Stimulated activated CD4-positive, alpha-beta T cell treated with anti-CD3 and anti-CD28 coated beads, Interleukin-1b, Interleukin-23, amount 100 ng/mL, for 4 hours (primary cell): ENCODE measurements around the gene LDLRAD3.
"Not testable (repeated sequence)": the region's sequence is repeated elsewhere in the genome, so short reads cannot be mapped to it uniquely, and the experiment has no call there.

Experiments
- DNase-seq, 2 donors: peaks; one replicate each; pipeline ENCODE4 v3.0.0-alpha.2; 2020; ENCODE audit warnings: low read depth in 2 of 2

LDLRAD3 gene

DNA sequence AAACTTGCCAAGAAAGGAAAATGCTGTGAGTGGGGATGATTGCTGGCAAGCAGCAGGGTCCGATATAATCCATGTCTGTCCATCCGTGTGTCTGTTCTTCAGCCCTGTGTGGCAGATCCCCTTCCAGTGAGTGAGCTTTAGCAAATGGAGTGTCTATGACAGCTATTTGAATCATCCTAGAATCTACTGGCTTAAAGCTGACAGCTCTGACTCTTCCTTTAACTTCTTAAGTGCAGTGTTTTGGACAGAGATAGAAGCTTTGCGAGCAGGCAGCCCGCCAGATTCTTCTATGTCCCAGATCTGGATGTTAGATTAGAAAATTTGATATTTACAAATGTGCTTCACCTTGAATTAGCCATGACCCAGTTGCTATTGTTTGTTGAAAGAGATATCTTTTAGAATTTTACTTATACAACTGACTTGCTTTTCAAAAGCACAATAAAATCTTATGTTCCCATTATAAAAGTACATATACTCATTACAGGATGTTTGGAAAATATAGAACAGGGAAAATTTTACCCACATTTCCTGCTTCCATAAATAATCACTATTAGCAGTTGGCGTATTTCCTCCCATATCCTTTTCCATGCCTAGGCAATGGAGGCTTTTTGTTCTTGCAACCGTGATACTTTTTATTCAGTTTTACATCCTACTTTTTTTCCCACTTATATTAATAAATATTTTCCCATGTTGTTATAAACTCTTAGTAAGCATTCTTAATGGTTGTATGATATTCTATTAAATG lies 220.8 kb downstream of the LDLRAD3 start:
- DNase-seq = no peak

DNA sequence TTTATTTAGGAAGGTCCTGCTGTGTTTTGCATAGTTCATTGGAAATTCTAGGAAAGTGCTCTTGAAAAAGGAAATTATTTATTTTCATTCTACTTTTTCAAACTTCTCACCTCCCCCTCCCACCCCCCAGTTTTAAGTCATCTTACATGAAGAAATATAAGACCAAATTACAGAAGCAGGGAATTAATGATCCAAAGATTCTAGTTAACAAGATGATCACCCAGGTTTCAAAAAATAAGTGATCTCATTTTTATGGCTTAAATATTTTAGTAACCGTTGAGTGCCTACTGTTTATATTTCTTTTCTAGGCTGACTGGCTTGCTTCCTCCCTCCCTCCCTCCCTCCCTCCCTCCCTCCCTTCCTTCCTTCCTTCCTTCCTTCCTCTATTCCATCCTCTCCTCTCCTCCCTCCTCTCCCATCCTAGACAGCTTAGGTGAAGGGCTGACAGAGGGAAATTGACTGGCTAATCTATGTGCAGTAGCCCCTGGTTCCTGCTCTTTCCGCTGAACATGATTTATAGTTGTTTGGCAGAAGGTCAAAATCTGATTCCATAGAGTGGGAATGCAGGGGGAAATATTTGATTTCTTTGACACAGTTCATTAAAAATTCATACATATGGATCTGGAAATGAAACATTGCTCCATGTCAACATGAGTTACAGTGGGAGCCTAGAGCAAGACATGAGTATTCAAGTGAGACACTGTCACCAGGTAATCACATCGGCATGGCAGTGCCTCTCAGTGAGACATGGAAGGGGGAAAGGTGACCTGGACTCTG lies 221.9 kb downstream of the LDLRAD3 start:
- DNase-seq = no peak

DNA sequence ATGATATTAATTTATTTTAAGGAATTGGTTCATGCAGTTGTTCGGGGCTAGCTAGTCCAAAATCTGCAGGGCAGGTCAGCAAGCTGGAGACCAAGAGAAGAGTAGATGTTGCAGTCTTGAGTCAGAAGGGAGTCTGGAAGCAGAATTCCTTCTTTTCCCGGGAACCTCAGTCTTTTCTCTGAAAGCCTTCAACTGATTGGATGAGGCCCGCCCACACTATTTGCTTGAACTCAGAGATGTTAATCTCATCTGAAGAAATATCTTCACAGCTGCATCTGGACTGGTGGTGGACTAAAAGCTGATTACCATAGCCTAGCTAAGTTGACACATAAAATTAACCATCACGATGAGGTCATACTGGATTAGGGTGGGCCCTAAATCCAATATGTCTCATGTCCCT lies 223.2 kb downstream of the LDLRAD3 start:
- DNase-seq = no peak

DNA sequence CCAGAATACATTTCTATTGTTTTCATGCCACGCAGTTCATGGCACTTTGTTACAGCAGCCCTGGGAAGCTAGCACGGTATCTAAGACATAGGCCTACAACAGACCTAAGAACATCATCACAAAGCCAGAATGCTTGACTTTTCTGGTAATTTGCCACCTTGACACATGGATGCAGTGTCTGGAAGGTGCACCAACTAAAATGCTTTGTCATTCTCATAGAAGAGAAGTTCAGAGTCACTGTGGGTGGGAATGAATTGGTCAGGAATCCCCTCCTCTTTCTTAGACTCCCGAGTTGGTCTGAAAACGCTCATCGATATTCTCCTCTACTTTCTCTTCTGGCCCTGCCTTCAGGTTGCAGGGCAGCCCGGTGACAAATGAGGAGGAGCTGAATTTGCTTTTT lies 223.9 kb downstream of the LDLRAD3 start:
- DNase-seq = no peak

DNA sequence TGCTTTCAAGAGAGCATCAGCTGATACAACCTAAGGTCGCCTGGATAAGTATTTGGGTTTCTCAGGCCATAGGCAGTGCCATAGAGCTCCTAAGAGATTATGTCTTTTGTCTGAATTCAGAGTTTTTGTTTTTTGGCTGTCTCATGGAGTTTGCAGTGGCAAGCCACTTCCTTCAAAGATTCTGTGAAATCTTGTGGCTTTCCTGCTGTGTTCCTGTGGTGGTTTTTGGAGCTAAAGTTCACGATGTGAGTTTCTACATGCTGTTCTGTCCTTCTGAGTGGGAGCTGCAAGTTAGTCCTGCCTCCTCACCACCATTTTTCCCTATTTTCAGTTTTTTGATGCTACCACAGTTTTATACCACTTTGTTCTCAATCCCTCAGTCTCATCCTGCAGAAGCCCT lies 234.0 kb downstream of the LDLRAD3 start:
- DNase-seq = no peak

DNA sequence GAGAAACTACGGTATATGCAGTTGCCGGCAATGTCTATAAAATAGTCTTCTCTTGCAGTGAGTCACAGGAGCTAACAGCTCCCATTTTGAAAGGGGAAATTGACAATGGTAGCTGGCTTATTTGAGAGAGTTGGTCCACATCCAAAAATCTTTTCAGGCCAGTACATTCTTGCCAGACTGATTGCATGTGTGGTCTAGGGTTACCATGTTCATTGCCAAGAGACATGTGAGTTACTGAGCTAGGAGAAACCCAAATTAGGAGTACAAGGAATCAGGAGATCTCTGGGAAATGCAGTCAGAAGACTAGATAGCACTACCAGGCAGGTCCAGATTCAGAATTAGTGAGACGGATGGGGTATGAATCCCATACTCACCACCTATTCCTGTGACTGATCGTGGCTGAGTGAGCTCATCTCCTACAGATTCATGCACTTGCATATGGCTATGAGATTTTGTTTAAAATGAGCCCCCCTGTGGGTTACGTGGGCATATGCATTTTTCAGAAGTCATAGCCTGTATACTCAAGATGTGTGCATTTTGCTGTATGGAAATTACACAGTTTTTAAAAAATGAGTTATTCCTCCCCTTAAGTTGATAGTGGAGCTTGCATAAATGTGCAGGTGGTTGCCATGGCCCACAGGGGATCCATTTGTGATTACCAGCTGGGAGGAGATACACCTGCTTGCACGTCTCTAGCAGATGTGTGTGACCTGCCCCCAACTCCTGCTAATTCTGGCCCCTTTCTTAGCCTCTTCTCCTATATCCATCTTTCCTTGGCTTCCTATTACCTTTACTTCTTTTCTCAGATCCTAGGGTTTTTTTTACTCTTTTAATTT lies 242.7 kb downstream of the LDLRAD3 start:
- no peak for DNase-seq

DNA sequence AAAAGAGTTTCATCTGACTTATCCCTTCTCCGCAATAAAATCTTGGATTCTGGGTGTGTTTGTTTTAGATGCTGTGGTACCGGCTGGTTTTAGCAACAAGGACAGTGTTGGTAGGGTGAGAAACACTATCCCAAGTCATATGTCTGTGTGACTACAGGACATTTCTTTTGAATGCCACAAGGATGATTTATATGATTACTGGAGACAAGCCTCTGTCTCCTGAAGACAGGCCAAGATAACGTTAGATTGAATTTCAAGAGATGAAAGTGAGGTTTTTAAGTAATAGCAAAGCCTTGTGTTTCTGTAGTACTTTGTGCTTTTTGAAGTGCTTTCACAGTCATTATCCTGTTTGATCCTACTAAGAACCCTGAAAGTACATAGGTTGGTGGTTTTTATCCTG lies 243.8 kb downstream of the LDLRAD3 start:
- DNase-seq = no peak

DNA sequence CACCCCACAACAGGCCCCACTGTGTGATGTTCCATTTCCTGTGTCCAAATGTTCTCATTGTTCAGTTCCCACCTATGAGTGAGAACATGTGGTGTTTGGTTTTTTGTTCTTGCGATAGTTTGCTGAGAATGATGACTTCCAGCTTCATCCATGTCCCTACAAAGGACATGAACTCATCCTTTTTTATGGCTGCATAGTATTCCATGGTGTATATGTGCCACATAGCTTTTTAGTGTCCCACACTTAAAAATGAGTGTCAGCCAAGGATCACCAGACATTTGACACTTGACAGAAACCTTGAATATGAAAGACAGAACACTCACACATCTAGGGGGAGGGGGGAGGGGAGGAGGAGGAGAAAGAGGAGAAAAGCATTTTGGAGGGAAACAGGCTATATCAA lies 245.9 kb downstream of the LDLRAD3 start:
- not testable (repeated sequence) for DNase-seq

DNA sequence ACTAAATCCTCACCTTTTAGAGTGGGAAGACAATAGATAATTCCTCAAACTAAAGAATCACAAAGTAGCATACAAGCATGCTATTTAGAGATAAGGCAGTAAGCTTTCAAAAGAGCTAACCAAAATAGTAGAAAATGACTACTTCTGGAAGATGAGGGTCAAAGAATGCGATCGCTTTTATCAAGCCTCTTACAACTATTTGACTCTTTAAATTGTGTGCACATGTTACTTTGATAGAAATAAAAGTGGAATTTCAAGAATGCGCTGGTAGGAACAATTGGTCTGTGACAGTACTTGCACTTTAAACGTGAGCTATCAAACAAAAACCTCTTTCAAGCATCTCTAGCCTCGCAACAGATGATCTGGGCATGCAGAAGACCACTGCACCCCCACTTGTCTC lies 248.1 kb downstream of the LDLRAD3 start:
- DNase-seq = no peak

DNA sequence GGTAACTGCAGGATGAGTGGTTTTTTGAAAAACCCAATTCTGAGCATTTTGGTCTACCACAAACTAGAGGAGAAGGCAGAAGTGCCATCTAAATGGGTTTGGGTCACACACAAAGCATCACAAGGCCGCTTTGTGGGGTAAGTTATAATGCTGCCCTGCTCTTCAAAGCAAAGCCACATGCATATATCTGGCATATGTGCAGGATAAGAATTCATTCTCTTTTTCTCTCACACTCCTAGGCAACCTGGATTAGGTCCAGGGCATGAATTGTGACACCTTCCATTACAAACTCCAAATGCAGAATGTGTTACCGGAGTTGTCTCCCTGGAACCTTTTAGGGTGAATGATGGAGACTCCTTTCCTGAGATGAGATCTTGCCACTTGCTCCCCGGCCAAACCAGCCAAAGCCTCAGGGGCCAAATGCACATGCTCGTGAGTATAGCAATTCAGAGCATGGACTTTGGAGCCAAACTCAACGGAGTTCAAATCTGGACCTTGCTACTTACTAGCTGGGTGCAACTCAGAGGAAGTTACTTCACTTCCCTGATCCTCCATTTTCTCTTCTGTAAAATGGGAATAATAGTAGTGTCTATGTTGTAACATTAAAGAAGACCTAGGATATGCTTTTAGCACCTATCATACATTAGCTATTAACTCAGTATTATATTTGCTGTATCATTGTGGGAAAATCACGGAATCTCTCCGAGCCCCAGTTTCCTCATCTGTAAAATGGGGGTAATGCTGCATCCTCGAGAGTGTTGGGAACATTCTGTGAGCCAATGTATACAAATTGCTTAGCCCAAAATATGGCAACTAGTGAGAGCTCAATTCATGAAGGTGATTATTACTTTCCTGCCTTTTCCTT lies 248.8 kb downstream of the LDLRAD3 start:
- DNase-seq = no peak

DNA sequence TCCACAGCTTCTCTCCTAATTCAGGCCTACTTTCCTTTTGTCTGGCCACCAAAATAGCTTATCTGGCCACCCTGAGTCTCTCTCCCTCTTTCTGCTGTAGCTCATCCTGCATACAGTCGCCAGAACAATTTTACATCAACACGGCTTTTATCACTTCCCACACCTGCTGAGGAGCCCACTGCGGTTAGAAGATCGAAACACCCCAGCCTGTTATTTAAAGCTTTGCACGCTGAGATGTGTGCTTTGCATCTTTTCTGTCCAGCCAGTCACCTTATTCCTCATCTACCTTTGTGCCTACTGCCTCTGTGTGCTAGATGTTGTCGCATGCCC lies 249.4 kb downstream of the LDLRAD3 start:
- no peak for DNase-seq

DNA sequence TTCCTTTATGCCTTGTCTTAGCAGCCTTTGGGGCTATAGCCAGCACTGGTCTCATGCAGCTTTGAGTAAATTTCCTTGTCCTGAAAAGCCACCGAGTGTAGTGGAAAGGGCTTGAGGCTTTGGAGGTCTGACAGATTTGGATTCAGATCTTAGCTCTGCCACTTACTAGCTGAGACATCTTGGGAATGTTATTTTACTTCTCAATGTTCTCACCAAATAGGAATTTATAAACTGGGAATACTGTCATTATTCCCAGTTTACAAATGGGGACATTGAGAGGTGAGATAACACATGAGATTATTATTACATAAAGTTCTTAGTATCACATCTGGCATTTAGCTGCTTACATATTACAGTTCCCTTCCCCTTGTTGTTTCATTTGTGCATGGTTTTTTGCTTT lies 249.9 kb downstream of the LDLRAD3 start:
- DNase-seq = no peak

DNA sequence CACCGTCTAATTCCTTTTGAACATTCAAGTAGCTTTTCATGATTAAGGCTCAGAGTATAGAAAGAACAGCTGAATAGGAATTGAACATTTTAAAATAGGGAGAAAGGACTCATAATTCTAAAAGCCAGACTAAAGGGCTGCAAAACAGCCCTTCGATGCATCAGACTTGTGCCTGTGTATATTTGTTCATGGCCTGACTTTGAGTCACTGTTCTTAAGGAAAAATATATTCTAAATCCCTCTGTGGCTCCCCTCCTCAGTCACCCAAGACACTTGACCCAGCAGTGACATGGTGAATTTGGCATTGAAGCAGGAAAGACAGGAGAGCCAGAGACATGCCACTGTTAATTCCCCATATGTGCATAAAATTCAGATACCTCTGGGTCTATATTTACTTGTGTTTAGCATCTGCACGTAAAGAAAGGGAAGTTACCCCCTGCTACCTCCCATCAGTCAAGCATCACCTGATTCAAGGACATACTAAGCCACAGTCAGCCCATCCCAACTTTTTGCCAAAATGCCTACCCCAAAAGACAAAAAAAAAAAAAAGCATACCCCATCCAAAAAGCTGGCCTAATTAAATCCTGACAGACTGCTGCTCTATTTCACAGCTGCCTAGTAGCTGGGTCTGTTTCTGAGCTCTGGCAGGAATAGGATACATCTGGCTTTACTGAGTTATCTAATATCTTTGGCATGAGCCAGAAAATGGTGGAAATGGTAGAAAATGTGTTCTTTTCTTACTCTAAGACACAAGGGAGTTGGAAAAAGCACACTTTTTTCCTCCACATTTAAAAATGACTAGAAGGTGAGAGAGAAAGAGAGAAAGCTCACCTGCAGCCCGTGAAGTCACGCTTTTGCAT lies 251.9 kb downstream of the LDLRAD3 start:
- DNase-seq = no peak

DNA sequence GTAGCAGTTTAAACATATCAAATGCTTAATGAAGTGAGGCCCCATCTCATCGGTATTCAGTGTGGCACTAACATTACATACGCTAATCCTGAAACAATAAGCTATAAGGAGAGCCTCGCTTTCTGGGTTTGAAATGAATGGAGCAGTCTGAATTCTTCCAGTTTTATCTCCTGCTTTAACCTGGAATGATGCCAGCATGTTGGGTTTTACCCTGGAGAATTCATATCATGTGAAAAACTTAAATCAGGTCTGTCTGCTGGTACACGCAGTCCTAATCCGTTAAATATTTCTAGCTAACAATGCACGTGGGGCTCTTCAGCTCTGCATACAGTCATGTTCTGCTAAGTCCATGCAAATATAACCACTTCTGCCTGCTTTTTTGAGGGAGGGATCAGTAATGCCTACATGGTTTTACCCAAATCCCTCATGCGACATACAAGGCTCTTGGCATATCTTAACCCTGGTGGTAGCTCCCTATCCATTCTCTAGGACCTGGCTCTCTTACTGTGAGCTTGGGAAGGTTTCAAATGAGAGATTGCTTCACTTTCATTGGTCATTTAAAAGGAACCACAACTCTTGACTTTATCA lies 252.6 kb downstream of the LDLRAD3 start:
- DNase-seq = no peak

DNA sequence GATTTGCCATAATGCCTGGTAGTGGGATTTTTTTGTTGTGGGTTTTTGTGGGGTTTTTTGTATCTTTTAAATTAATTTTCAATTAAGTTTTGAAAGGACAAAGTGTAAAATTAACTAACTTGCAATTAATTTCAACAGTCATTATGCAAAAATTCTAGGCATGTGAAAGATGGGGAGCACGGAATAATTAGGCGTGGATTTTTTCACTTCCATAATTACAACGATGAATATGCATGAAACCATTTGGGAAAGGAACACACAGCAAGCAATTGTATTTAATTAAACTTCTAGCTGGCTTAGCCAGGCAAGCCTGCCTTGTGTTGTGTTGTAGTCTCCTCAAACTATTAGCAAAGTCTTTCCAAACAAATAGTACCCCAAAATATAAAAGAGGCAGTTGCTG lies 257.5 kb downstream of the LDLRAD3 start:
- DNase-seq = no peak

DNA sequence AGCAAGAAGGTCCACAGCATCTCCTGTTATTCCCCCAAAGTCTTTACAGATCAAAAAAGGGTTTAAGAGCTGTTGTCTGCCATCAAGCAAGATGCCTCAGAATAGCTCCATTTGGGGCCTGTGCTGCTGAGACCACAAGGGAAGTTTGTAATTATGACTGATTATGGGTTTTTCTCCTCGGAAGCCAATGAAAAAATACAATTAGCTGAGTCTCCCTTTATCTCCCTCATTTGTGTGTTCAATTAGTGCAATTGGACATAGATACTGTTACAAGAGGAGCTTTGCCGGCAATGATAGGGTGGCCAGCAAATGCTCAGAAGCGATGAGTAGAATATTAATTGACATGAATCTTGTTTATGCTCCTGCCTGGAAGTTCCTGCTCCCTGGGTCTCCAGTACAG lies 261.7 kb downstream of the LDLRAD3 start:
- no peak for DNase-seq

DNA sequence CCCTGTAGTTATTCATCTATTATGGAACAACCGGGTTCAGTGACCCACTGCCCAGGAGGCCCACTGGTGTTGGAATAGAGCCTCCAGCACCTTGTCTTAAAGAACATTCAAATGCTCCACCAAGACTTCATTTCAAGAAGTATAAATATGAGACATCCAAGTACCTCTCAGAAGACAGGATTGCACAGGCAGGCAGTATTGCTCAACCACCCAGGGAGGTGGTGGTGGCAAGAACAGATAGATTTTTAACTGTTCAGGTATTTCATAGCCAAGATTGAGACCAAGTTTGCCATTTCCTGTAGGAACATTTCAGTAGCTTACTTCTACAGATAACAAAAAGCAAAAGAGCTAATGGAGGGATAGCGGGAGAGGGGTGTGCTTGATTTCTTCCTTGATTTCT lies 266.7 kb downstream of the LDLRAD3 start:
- no peak for DNase-seq

DNA sequence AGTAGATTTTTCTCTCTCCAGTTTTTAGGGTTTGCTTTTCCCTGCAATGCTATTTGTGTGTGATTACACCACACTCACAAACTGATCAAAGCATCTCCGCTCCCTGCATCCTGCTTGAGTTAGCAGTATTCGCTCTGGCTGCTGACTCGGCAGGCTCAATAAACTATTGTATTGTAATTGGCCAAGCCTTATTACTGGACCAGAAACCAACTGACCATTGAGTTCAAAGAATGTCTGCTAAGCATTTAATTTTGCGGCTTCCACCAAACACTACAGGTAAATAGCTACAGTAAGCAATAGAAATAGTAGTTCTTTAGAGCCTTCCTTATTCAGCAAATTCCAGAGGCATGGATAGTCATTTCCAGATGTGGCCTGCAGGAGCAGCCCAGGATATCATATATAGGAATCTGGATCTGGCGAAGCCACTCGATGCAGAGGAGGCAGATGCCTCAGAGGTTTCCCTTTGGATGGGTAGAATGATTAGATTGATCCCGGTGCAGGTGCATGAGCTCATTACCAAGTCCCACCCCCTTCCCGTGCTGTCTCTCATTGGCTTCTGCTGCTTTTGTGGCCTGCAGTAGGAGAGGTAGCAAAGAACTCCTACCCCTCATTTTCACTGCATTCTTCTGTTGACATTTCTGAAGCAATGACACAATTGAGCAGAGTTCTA lies 268.0 kb downstream of the LDLRAD3 start:
- DNase-seq = no peak

DNA sequence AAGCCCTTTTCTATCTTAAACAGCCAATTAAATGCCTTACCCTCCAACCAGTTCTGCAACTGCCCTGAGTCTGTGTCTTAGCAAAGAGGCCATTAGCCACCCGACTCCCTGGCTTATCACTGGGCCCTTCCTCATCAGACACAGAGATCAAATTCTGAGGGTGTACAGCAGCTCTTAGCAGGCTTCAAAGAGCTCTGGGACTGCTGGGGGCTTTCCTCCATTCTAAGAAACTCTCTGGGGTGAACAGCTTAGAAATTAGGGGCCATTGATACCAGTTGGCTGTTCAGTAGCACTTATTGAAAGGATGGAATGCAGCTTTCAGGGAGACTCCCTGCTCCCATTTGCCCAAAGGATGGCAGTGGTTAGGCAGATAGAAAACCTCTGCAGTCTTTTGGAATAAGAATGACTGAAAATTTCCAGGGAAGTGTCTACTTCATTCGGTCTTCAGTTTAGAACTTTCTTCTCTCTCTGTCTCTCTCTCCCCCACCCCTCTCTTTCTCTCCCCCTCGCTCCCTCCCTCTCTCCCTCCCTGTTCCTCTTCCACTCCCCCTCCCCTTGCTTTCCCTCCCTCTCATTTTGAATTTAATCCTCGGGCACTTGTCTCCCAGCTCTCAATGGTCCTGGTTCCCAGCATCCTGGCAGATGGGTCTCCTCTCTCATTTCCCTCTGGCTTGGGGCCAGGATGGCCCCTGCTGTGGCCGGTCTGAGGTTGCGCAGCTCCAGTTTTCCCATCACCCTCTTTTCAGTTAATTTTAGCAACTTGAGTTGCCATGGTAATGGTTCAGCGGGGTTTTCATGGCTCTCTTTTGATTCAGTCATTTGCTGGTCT lies 268.9 kb downstream of the LDLRAD3 start:
- no peak for DNase-seq
